Left forelimb (tissue), 1 donor: Measurements from ENCODE around the gene PPP1R1A.

Experiments
- DNase-seq: peaks from one replicate; pipeline ENCODE4 v3.0.0-alpha.2; 2018; ENCODE audit warnings: low spot score

Gene PPP1R1A

GRCh38 chr12:54588110-54588889 is at the start of gene PPP1R1A:
PPP1R1A (minus strand) TSS chr12:54588659; CDS start chr12:54588488, 171 bp downstream.
- no peak for DNase-seq

- no peak for DNase-seq
Measured at GRCh38 chr12:54634795-54635194, 46.3 kb upstream of the PPP1R1A start, which contains the start of gene LACRT. LACRT (minus strand) TSS chr12:54634895; CDS start chr12:54634841, 54 bp downstream.

- DNase-seq = no peak
Measured at GRCh38 chr12:54631988-54632728, 43.7 kb upstream of the PPP1R1A start.

DNA sequence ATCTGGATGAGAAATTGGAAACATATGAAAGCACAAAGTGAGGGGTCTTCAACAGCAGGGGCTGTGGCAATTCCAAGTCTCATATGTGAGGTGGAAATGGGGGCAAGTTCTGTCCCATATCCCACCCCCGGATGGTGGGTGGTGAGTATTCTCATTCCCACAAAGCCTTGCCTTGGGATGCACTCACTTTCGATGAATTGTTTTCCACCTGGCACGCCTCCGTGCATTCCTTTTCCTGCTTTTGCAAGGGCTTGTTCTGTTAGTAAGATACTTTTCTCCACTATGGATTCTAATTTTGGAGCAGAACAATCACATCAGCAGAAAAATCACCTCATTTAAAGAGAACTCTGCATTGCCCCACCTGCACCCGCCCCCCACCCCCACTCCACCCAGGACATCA is 43.1 kb upstream of the PPP1R1A start:
- no peak for DNase-seq

- no peak for DNase-seq
Measured at GRCh38 chr12:54629925-54630324, 41.5 kb upstream of the PPP1R1A start.

DNA sequence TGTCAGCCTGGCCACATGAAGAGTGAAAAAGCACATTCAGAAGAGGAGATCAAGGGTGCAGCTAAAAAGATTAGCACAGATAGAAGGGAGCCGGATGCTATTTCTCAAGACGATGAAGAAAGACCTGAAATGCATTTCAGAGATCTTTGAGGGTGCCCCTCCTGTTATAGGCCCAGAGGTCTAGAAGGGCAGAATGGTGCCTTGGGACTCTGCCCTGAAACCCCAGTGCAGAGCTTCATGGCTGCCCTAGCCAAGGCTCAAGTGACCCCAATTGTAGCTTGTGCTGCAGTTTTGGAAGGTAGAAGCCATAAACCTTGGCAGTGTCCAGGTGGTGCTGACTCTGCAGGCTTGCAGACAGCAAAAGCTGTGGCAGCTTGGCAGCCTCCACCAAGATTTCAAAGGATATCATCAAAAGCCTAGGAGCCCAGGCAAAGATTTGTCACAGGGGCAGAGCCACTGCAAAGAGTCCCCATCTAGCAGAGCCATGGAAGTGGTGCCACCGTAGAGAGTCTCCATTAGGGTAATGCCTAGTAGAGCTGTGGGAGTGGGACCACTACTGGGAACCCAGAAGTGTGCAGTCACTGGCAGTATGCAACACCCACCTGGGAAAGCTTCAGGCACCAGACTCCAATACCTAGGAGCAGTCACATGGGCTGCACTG is 39.9 kb upstream of the PPP1R1A start:
- DNase-seq = no peak

- no peak for DNase-seq
Measured at GRCh38 chr12:54627304-54627703, 38.8 kb upstream of the PPP1R1A start.

GRCh38 chr12:54625598-54625997 is 37.1 kb upstream of the PPP1R1A start:
- DNase-seq = no peak

DNA sequence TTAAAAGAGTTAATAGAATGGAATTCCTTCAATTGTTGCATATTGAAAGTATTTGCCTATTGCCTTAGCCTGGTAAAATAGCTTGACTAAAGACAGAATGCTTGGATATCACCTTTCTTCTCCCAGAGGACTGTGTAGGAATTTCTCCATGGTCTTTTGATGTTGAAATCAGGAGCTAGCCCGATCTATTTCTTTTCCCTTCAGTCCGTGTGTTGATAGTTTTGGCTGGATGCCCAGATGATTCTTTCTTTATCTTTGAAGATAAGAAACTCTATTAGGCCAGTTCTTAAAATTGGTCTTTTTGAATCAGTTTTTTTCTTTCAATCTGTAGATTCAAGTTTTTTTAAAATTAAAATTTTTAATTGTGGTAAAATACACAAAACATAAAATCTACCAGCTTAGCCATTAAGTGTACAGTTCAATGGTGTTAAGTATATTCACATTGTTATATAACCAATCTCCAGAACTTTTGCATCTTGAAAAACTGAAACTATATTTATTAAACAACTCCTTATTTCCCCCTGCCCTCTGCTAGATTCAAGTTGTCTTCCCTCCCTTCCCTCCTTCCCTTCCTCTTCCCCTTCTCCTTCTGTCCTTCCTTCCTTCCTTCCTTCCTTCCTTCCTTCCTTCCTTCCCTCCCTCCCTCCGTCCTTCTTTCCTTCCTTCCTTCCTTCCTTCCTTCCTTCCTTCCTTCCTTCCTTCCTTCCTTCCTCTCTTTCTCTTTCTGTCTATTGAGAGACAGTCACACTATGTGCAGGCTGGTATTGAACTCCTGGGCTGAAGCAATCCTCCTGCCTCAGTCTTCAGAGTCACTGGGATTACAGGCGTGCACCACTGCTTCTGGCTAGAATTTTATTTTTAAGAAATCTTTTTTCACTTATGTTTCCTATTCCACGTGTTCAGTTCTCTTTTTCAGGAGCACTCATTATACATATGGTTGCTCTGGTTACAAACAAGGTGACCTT is 36.1 kb upstream of the PPP1R1A start:
- DNase-seq = no peak

DNA sequence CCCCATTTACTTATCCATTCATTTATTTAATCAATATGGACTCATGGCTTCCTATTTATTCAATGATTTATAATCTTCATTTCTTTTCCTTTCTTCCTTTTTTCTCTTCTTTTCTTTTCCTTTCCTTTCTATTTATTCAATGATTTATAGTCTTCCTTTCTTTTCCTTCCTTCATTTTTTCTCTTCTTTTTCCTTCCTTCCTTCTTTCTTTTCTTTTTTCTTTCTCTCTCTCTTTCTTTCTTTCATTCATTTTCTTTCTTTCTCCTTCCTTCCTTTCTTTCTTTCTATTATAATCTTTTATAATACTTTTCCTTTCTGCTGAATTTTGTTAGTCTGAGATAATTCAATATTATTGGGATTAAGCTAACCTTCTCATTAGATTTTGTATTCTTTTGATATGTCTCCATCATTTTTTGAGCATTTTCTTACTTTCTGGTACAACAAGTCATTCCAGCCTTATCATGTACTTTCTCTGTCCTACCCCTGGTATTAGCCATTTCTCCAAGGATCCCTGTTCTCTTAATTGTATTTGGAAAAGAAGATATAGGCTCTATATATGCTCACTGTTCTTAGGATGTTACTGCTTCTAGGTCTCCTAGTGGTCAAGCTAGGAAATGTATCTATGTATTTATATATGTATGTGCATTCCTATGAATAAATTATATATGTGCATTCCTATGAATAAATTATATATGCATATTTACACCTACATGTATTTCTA is 34.2 kb upstream of the PPP1R1A start:
- no peak for DNase-seq

- DNase-seq = no peak
Measured at GRCh38 chr12:54616933-54617680, 28.6 kb upstream of the PPP1R1A start.

GRCh38 chr12:54612225-54612750 is 23.8 kb upstream of the PPP1R1A start:
- DNase-seq = no peak

DNA sequence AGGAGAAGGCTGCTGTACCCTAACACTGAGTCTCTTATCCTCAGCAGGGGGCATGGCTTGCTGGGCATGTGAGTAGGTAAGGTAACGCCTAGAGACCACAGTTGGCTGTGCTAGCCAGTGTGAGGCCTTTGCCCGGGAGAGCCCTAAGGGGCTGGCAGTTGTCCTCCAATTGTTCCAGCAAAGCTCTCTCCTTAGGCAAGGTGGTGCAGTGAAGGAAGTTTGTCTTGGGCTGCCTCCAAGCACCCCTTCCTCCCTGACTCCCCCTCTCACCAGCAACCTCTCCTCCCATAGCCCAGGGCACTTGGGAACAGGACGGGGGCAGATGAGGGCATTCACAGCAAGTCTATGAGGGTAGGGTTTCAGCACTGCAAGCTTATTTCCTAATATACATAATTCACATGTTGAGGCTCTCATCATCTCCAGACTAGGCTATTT is 23.3 kb upstream of the PPP1R1A start:
- DNase-seq = no peak

- DNase-seq = no peak
Measured at GRCh38 chr12:54608769-54609168, 20.3 kb upstream of the PPP1R1A start.

GRCh38 chr12:54608156-54608555 is 19.7 kb upstream of the PPP1R1A start:
- DNase-seq = no peak

- no peak for DNase-seq
Measured at GRCh38 chr12:54606556-54606955, 18.1 kb upstream of the PPP1R1A start.

- no peak for DNase-seq
Measured at GRCh38 chr12:54605138-54605970, 16.9 kb upstream of the PPP1R1A start.

DNA sequence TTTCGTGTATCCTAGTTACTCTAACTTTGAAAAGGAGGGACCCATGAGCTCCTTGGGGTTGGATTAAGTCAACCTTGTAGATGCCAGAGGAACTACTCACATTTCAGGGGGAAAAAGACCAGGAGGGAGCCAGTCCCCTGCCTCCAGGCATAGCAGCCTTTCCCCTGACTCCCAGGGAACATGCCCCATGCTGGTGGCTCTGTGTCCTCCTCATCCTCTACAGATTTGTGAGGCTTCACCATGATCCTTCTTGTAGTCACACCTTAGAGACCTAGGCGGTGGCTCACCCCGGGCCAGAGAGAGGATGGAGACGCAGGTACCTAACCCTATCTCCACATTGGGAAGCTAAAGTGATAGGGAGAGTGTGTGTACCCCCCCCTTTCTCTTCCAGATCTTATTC is 16.0 kb upstream of the PPP1R1A start:
- no peak for DNase-seq

DNA sequence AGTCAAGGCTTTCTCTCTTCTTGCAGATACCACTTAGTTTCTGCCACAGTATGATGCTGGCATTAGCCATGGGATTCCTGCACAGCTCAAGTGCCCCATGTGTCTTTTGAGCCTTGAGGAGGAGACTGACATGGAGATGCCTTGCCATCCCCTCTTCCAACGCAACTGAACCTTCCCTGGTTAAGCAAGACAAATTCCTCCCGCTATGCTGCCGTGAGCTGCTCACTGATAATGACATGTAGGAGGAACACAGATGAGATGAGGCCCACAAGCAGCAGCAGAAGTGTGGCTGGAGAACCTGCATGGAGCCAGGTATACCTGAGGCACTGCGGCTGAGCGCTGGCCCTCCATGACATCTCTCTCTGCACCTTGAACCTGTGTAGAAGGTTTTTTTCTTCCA is 15.4 kb upstream of the PPP1R1A start:
- no peak for DNase-seq
